Breast epithelium (tissue), 3 donors: ENCODE measurements around the gene LRRFIP1.

Experiments
- CTCF ChIP-seq, 3 donors: fragments of 450-650 bp; IDR thresholded peaks; one replicate each; pipeline ENCODE4 v1.5.1; 2016 to 2017; ENCODE audit warnings: antibody characterized with exemption in 3 of 3, mild to moderate bottlenecking in 3 of 3, moderate library complexity in 3 of 3
- POLR2AphosphoS5 ChIP-seq, 3 donors: sonication (generic); formaldehyde crosslinking; IDR thresholded peaks; one replicate each; pipeline ENCODE4 v1.6.1; 2017; ENCODE audit warnings: antibody characterized with exemption in 3 of 3

GRCh38 chr2:237823544-237823943 is 196.2 kb downstream of the LRRFIP1 start:
- TF ChIP-seq CTCF (IDR thresholded peaks at IDR 0.05) (no peak), POLR2AphosphoS5 (IDR thresholded peaks at IDR 0.05) (no peak)
